GM12891 (cell line): Measurements from ENCODE around the gene CTNNA3.

Source experiments
- POLR2A ChIP-seq: IDR thresholded peaks from 2 replicates; pipeline ENCODE4 v1.6.1; 2011; ENCODE audit warnings: low read depth, low read length, control low read depth
- TAF1 ChIP-seq: IDR thresholded peaks from 2 replicates; pipeline ENCODE4 v1.6.1; 2011; ENCODE audit warnings: low read depth, low read length, control low read depth

- TF ChIP-seq POLR2A (no peak), TAF1 (no peak)
Measured at GRCh38 chr10:67098461-67098860, 597.5 kb downstream of the CTNNA3 start.
